AG04450 (cell line): ENCODE results near the gene ACTR3. TPM values are rescaled to one million over a fixed set of nuclear protein-coding genes. Genes with fewer than 3 reads are reported as not detected.

Experiments used
- CTCF ChIA-PET: fragments of 300-600, 350-600 bp; formaldehyde crosslinking; extraction: SDS; loops from one replicate; lab custom pipeline; 2022; ENCODE audit warnings: antibody characterized with exemption, inconsistent platforms; lab: Charles Lee
- POLR2A ChIA-PET: fragments of 350-600 bp; formaldehyde crosslinking; extraction: SDS; loops from one replicate; lab custom pipeline; 2021; ENCODE audit warnings: antibody characterized with exemption, inconsistent platforms; lab: Yijun Ruan, JAX
- DNase-seq: peaks from one replicate; pipeline ENCODE4 v3.0.0-alpha.2; 2011; ENCODE audit warnings: low read depth, low spot score
- H3K27ac ChIP-seq: one replicate; pipeline ENCODE4 v1.5.1; 2012; ENCODE audit warnings: low read depth, low read length, control low read depth
- H3K27me3 ChIP-seq: one replicate; pipeline ENCODE4 v1.6.0; 2012; ENCODE audit warnings: low read length; ENCODE audit not compliant: control insufficient read depth, insufficient read depth
- H3K4me3 ChIP-seq: 2 replicates; pipeline ENCODE4 v1.5.1; 2011; ENCODE audit warnings: mild to moderate bottlenecking, low read depth, low read length, control low read depth
- H3K9me3 ChIP-seq: 2 replicates; pipeline ENCODE4 v1.5.1; 2012; ENCODE audit warnings: low read length; ENCODE audit not compliant: control insufficient read depth, insufficient read depth
- polyA plus RNA-seq: library from polyadenylated mRNA; depleted of rRNA; stranded (reverse); fragments of >200 nt; gene quantifications from 2 replicates; pipeline ENCODE4 v1.2.3, GENCODE V29; 2011
- TF ChIP-seq, protein P1 (sequence below): IDR thresholded peaks from 2 replicates; pipeline ENCODE4 v1.5.1; 2011; ENCODE audit warnings: low read depth, low read length, control low read depth, inconsistent platforms

The ACTR3 gene
- polyA plus RNA-seq, 1 experiment: 536 TPM

- POLR2A ChIA-PET: no interaction called here
- TF ChIP-seq, protein P1, sequence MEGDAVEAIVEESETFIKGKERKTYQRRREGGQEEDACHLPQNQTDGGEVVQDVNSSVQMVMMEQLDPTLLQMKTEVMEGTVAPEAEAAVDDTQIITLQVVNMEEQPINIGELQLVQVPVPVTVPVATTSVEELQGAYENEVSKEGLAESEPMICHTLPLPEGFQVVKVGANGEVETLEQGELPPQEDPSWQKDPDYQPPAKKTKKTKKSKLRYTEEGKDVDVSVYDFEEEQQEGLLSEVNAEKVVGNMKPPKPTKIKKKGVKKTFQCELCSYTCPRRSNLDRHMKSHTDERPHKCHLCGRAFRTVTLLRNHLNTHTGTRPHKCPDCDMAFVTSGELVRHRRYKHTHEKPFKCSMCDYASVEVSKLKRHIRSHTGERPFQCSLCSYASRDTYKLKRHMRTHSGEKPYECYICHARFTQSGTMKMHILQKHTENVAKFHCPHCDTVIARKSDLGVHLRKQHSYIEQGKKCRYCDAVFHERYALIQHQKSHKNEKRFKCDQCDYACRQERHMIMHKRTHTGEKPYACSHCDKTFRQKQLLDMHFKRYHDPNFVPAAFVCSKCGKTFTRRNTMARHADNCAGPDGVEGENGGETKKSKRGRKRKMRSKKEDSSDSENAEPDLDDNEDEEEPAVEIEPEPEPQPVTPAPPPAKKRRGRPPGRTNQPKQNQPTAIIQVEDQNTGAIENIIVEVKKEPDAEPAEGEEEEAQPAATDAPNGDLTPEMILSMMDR: no peak
- DNase-seq: no peak
- Histone ChIP-seq H3K9me3 (peaks cover 15% of the 10 kb centered on the region), H3K4me3 (no peak overlapping the region), H3K27ac (no peak overlapping the region), H3K27me3 (no peaks in the 10 kb centered on the region)
- CTCF ChIA-PET: interaction anchor here (0.6 kb wide), 1 partner anchor 57 kb away, joined by 3 read pairs; no protein-coding TSS in a partner anchor
These were observed 91.7 kb downstream of the ACTR3 start for GRCh38 chr2:113981404-113982134.

- TF ChIP-seq, protein P1: no peak
- H3K4me3 ChIP-seq: no peak overlapping the region
- POLR2A ChIA-PET: no interaction called here
- H3K27me3 ChIP-seq: no peaks in the 10 kb centered on the region
- H3K27ac ChIP-seq: no peak overlapping the region
- DNase-seq: no peak
- CTCF ChIA-PET: no interaction called here
- no peaks in the 10 kb centered on the region for H3K9me3 ChIP-seq
These were observed 95.9 kb downstream of the ACTR3 start for GRCh38 chr2:113985554-113986397.

DNA sequence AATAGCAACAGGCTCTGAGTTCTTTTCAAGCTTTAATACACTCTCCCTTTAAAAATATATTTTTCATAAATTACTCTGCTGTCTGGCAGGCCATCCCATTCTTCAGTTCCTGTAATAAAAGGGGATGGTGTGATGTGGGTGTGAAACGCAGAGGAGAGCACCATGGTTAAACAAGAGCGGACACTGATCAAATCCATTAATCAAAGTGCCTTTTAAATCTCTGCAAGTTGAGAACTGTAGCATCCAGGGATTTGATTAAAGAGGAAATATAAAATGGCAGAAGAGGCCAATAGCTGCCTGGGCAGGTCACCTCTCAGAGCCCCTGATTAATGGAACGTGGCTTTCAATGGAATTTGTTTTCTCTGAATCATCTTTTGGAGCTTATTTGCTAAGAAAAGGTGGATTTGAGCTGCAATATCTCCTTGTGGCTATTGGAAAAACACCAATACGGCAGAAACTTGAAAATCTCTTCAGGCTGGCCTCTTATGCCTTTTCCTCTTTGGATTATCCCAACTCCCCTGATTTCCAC, 96.9 kb downstream of the ACTR3 start:
- DNase-seq: no peak
- ChIA-PET CTCF (no interaction called here), POLR2A (no interaction called here)
- Histone ChIP-seq H3K4me3 (no peak overlapping the region), H3K27ac (no peak overlapping the region), H3K9me3 (no peaks in the 10 kb centered on the region), H3K27me3 (no peaks in the 10 kb centered on the region)
- TF ChIP-seq, protein P1: no peak

DNA sequence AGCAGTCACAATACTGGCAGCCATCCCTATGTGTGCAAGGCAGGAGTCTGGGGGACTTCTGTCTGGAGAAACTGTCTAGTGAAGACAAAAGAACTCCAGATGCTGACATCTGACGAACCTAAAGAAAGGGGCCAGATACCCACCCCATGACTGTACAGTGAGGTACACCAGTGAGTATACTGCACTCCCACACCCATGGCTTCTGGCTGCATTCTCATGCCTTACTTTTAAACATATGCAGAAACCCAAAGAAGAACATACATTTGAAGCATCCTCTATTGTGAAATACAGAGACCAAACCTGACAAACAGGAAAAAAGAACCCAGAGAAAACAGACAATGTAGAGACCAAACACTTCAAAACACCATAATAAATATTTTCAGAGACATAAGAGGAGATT, 102.2 kb downstream of the ACTR3 start:
- Histone ChIP-seq H3K27ac (no peak overlapping the region), H3K9me3 (no peaks in the 10 kb centered on the region), H3K4me3 (no peak overlapping the region), H3K27me3 (no peaks in the 10 kb centered on the region)
- TF ChIP-seq, protein P1: no peak
- DNase-seq: no peak
- ChIA-PET CTCF (interaction anchor here (0.8 kb wide), 1 partner anchor 13 kb away, joined by 3 read pairs; no protein-coding TSS in a partner anchor), POLR2A (no interaction called here)
